HEK293 (cell line): ENCODE measurements around the gene BSDC1.

Experiments
- RBAK ChIP-seq: fragments of 450-650 bp; formaldehyde crosslinking; IDR thresholded peaks from 2 replicates; pipeline ENCODE4 v1.5.1; 2016; ENCODE audit warnings: missing biosample characterization, missing genetic modification characterization
- SCRT1 ChIP-seq: fragments of 450-650 bp; formaldehyde crosslinking; IDR thresholded peaks from 2 replicates; pipeline ENCODE4 v1.5.1; 2016; ENCODE audit warnings: missing biosample characterization, missing genetic modification characterization, borderline replicate concordance
- ZFHX2 ChIP-seq: fragments of 450-650 bp; formaldehyde crosslinking; conservative IDR thresholded peaks from 2 replicates; pipeline ENCODE4 v1.5.1; 2016; ENCODE audit warnings: missing biosample characterization, missing genetic modification characterization
- ZIC2 ChIP-seq: fragments of 450-650 bp; formaldehyde crosslinking; IDR thresholded peaks from 2 replicates; pipeline ENCODE4 v1.5.1; 2016; ENCODE audit warnings: missing biosample characterization, missing genetic modification characterization
- ZNF10 ChIP-seq: fragments of 450-650 bp; formaldehyde crosslinking; IDR thresholded peaks from 2 replicates; pipeline ENCODE4 v1.5.1; 2017; ENCODE audit warnings: missing biosample characterization, missing genetic modification characterization
- ZNF350 ChIP-seq: fragments of 450-650 bp; formaldehyde crosslinking; IDR thresholded peaks from 2 replicates; pipeline ENCODE4 v1.5.0; 2017; ENCODE audit warnings: missing biosample characterization, mild to moderate bottlenecking, missing genetic modification characterization
- ZNF394 ChIP-seq: fragments of 450-650 bp; formaldehyde crosslinking; IDR thresholded peaks from 2 replicates; pipeline ENCODE4 v1.5.1; 2016; ENCODE audit warnings: missing biosample characterization, missing genetic modification characterization, mild to moderate bottlenecking, moderate library complexity, borderline replicate concordance
- ZNF544 ChIP-seq: fragments of 450-650 bp; formaldehyde crosslinking; IDR thresholded peaks from 2 replicates; pipeline ENCODE4 v1.5.0; 2017; ENCODE audit warnings: missing biosample characterization, missing genetic modification characterization
- ZNF561 ChIP-seq: fragments of 450-650 bp; IDR thresholded peaks from 2 replicates; pipeline ENCODE4 v1.5.1; 2018; ENCODE audit warnings: missing biosample characterization, missing genetic modification characterization, borderline replicate concordance
- ZNF585B ChIP-seq: fragments of 450-650 bp; formaldehyde crosslinking; IDR thresholded peaks from 2 replicates; pipeline ENCODE4 v1.5.1; 2016; ENCODE audit warnings: missing biosample characterization, missing genetic modification characterization
- ZNF670 ChIP-seq: fragments of 450-650 bp; formaldehyde crosslinking; IDR thresholded peaks from 2 replicates; pipeline ENCODE4 v1.5.1; 2016; ENCODE audit warnings: missing biosample characterization, missing genetic modification characterization, low read depth
- ZNF677 ChIP-seq: fragments of 450-650 bp; IDR thresholded peaks from 2 replicates; pipeline ENCODE4 v1.5.0; 2018; ENCODE audit warnings: missing biosample characterization, mild to moderate bottlenecking, missing genetic modification characterization, moderate library complexity
- ZNF747 ChIP-seq: fragments of 450-650 bp; formaldehyde crosslinking; IDR thresholded peaks from 2 replicates; pipeline ENCODE4 v1.5.1; 2016; ENCODE audit warnings: missing biosample characterization, missing genetic modification characterization
- ZNF792 ChIP-seq: fragments of 450-650 bp; formaldehyde crosslinking; IDR thresholded peaks from 2 replicates; pipeline ENCODE4 v1.5.1; 2016; ENCODE audit warnings: missing biosample characterization, missing genetic modification characterization
- TF ChIP-seq, protein P1 (sequence below): fragments of 450-650 bp; formaldehyde crosslinking; IDR thresholded peaks from 2 replicates; pipeline ENCODE4 v1.5.1; 2016; ENCODE audit warnings: missing biosample characterization, missing genetic modification characterization
- TF ChIP-seq, protein P2 (sequence below): fragments of 450-650 bp; formaldehyde crosslinking; IDR thresholded peaks from 2 replicates; pipeline ENCODE4 v1.5.1; 2017; ENCODE audit warnings: missing biosample characterization, mild to moderate bottlenecking, missing genetic modification characterization, moderate library complexity
- TF ChIP-seq, protein P3 (sequence below): fragments of 450-650 bp; formaldehyde crosslinking; IDR thresholded peaks from 2 replicates; pipeline ENCODE4 v1.5.1; 2016; ENCODE audit warnings: missing biosample characterization, missing genetic modification characterization
- TF ChIP-seq, protein P4 (sequence below): fragments of 450-650 bp; formaldehyde crosslinking; IDR thresholded peaks from 2 replicates; pipeline ENCODE4 v1.5.1; 2016; ENCODE audit warnings: missing biosample characterization, missing genetic modification characterization
- TF ChIP-seq, protein P5 (sequence below): fragments of 450-650 bp; formaldehyde crosslinking; IDR thresholded peaks from 2 replicates; pipeline ENCODE4 v1.5.1; 2017; ENCODE audit warnings: missing biosample characterization, missing genetic modification characterization
- TF ChIP-seq, protein P6 (sequence below): fragments of 450-650 bp; formaldehyde crosslinking; IDR thresholded peaks from 2 replicates; pipeline ENCODE4 v1.5.1; 2017; ENCODE audit warnings: missing biosample characterization, missing genetic modification characterization
- TF ChIP-seq, protein P7 (sequence below): fragments of 450-650 bp; formaldehyde crosslinking; IDR thresholded peaks from 2 replicates; pipeline ENCODE4 v1.5.1; 2016; ENCODE audit warnings: missing biosample characterization, missing genetic modification characterization
- TF ChIP-seq, protein P8 (sequence below): fragments of 450-650 bp; formaldehyde crosslinking; IDR thresholded peaks from 2 replicates; pipeline ENCODE4 v1.5.1; 2016; ENCODE audit warnings: missing biosample characterization, missing genetic modification characterization

The BSDC1 gene

DNA sequence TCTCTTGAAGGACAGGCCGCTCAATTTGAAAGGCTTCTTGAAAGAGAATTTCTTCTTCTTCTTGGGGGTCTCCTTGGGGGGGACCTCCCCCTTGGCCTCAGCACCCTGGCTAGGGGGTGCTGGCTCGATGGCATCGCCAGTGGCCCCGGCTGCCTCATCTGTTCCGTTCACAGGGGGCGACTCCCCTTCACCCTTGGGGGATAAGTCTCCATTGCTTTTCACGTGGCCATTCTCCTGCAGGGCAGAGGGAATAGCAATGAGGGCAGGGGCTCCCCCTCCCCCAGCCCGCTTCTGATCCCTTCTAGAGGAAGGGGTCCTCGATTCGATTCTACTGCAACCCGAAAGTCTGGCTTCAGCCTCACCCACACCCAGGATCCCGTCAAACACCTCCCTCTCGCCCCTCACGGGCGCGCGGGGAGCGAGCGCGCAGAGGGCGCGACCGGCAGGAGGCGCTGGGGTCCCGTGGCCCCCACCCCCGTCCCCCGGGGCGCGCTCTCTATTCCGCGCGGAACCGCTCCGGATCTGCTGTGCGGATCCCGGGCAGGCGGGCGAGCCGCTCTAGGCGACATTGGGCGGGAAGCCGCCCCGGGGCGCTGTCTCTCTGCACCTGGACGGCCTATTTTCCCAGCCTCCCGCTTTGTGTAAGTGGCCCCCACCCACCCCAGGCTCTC lies 59.2 kb downstream of the BSDC1 start (continued):
- TF ChIP-seq, protein P1, sequence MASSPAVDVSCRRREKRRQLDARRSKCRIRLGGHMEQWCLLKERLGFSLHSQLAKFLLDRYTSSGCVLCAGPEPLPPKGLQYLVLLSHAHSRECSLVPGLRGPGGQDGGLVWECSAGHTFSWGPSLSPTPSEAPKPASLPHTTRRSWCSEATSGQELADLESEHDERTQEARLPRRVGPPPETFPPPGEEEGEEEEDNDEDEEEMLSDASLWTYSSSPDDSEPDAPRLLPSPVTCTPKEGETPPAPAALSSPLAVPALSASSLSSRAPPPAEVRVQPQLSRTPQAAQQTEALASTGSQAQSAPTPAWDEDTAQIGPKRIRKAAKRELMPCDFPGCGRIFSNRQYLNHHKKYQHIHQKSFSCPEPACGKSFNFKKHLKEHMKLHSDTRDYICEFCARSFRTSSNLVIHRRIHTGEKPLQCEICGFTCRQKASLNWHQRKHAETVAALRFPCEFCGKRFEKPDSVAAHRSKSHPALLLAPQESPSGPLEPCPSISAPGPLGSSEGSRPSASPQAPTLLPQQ (tag by site-specific recombination) = peak; percentile 79
- TF ChIP-seq ZIC2 (tag by site-specific recombination) (peak; percentile 85), ZNF544 (tag by site-specific recombination) (no peak), RBAK (tag by site-specific recombination) (no peak), ZNF677 (tag by site-specific recombination) (no peak), ZNF394 (tag by site-specific recombination) (no peak), ZNF350 (tag by site-specific recombination) (no peak), ZFHX2 (tag by site-specific recombination) (peak; percentile 56), ZNF10 (no peak), ZNF670 (tag by site-specific recombination) (no peak), ZNF747 (tag by site-specific recombination) (no peak), ZNF561 (peak; percentile 74), ZNF792 (tag by site-specific recombination) (no peak), ZNF585B (tag by site-specific recombination) (no peak), SCRT1 (tag by site-specific recombination) (no peak)
- TF ChIP-seq, protein P2, sequence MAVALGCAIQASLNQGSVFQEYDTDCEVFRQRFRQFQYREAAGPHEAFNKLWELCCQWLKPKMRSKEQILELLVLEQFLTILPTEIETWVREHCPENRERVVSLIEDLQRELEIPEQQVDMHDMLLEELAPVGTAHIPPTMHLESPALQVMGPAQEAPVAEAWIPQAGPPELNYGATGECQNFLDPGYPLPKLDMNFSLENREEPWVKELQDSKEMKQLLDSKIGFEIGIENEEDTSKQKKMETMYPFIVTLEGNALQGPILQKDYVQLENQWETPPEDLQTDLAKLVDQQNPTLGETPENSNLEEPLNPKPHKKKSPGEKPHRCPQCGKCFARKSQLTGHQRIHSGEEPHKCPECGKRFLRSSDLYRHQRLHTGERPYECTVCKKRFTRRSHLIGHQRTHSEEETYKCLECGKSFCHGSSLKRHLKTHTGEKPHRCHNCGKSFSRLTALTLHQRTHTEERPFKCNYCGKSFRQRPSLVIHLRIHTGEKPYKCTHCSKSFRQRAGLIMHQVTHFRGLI (tag by site-specific recombination) = no peak
- TF ChIP-seq, protein P3, sequence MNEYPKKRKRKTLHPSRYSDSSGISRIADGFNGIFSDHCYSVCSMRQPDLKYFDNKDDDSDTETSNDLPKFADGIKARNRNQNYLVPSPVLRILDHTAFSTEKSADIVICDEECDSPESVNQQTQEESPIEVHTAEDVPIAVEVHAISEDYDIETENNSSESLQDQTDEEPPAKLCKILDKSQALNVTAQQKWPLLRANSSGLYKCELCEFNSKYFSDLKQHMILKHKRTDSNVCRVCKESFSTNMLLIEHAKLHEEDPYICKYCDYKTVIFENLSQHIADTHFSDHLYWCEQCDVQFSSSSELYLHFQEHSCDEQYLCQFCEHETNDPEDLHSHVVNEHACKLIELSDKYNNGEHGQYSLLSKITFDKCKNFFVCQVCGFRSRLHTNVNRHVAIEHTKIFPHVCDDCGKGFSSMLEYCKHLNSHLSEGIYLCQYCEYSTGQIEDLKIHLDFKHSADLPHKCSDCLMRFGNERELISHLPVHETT (tag by site-specific recombination) = no peak
- TF ChIP-seq, protein P4, sequence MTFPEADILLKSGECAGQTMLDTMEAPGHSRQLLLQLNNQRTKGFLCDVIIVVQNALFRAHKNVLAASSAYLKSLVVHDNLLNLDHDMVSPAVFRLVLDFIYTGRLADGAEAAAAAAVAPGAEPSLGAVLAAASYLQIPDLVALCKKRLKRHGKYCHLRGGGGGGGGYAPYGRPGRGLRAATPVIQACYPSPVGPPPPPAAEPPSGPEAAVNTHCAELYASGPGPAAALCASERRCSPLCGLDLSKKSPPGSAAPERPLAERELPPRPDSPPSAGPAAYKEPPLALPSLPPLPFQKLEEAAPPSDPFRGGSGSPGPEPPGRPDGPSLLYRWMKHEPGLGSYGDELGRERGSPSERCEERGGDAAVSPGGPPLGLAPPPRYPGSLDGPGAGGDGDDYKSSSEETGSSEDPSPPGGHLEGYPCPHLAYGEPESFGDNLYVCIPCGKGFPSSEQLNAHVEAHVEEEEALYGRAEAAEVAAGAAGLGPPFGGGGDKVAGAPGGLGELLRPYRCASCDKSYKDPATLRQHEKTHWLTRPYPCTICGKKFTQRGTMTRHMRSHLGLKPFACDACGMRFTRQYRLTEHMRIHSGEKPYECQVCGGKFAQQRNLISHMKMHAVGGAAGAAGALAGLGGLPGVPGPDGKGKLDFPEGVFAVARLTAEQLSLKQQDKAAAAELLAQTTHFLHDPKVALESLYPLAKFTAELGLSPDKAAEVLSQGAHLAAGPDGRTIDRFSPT (tag by site-specific recombination) = no peak
- TF ChIP-seq, protein P5, sequence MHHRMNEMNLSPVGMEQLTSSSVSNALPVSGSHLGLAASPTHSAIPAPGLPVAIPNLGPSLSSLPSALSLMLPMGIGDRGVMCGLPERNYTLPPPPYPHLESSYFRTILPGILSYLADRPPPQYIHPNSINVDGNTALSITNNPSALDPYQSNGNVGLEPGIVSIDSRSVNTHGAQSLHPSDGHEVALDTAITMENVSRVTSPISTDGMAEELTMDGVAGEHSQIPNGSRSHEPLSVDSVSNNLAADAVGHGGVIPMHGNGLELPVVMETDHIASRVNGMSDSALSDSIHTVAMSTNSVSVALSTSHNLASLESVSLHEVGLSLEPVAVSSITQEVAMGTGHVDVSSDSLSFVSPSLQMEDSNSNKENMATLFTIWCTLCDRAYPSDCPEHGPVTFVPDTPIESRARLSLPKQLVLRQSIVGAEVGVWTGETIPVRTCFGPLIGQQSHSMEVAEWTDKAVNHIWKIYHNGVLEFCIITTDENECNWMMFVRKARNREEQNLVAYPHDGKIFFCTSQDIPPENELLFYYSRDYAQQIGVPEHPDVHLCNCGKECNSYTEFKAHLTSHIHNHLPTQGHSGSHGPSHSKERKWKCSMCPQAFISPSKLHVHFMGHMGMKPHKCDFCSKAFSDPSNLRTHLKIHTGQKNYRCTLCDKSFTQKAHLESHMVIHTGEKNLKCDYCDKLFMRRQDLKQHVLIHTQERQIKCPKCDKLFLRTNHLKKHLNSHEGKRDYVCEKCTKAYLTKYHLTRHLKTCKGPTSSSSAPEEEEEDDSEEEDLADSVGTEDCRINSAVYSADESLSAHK (tag by site-specific recombination) = no peak
- TF ChIP-seq, protein P6, sequence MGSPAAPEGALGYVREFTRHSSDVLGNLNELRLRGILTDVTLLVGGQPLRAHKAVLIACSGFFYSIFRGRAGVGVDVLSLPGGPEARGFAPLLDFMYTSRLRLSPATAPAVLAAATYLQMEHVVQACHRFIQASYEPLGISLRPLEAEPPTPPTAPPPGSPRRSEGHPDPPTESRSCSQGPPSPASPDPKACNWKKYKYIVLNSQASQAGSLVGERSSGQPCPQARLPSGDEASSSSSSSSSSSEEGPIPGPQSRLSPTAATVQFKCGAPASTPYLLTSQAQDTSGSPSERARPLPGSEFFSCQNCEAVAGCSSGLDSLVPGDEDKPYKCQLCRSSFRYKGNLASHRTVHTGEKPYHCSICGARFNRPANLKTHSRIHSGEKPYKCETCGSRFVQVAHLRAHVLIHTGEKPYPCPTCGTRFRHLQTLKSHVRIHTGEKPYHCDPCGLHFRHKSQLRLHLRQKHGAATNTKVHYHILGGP = no peak
- TF ChIP-seq, protein P7, sequence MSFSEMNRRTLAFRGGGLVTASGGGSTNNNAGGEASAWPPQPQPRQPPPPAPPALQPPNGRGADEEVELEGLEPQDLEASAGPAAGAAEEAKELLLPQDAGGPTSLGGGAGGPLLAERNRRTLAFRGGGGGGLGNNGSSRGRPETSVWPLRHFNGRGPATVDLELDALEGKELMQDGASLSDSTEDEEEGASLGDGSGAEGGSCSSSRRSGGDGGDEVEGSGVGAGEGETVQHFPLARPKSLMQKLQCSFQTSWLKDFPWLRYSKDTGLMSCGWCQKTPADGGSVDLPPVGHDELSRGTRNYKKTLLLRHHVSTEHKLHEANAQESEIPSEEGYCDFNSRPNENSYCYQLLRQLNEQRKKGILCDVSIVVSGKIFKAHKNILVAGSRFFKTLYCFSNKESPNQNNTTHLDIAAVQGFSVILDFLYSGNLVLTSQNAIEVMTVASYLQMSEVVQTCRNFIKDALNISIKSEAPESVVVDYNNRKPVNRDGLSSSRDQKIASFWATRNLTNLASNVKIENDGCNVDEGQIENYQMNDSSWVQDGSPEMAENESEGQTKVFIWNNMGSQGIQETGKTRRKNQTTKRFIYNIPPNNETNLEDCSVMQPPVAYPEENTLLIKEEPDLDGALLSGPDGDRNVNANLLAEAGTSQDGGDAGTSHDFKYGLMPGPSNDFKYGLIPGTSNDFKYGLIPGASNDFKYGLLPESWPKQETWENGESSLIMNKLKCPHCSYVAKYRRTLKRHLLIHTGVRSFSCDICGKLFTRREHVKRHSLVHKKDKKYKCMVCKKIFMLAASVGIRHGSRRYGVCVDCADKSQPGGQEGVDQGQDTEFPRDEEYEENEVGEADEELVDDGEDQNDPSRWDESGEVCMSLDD (tag by site-specific recombination) = peak; percentile 78
- TF ChIP-seq, protein P8, sequence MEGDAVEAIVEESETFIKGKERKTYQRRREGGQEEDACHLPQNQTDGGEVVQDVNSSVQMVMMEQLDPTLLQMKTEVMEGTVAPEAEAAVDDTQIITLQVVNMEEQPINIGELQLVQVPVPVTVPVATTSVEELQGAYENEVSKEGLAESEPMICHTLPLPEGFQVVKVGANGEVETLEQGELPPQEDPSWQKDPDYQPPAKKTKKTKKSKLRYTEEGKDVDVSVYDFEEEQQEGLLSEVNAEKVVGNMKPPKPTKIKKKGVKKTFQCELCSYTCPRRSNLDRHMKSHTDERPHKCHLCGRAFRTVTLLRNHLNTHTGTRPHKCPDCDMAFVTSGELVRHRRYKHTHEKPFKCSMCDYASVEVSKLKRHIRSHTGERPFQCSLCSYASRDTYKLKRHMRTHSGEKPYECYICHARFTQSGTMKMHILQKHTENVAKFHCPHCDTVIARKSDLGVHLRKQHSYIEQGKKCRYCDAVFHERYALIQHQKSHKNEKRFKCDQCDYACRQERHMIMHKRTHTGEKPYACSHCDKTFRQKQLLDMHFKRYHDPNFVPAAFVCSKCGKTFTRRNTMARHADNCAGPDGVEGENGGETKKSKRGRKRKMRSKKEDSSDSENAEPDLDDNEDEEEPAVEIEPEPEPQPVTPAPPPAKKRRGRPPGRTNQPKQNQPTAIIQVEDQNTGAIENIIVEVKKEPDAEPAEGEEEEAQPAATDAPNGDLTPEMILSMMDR (tag by site-specific recombination) = peak; percentile 93
